Peyer's patch (tissue), 4 donors: ENCODE results near the gene SDHB.

Experiments used
- POLR2A ChIP-seq, 2 donors: fragments of 450-650 bp; IDR thresholded peaks; one replicate each; pipeline ENCODE4 v1.5.1; 2017; ENCODE audit warnings: antibody characterized with exemption in 2 of 2, mild to moderate bottlenecking in 2 of 2, moderate library complexity in 2 of 2
- TF ChIP-seq, protein P1 (sequence below), 6 experiments: fragments of 450-650 bp in 4 of 6; fragments of 200-600 bp in 2 of 6; sonication (generic) in 1 of 6; IDR thresholded peaks; one replicate each; pipeline ENCODE4 v1.5.1; 2017 to 2019; ENCODE audit warnings: antibody characterized with exemption in 6 of 6, mild to moderate bottlenecking in 3 of 6, moderate library complexity in 1 of 6

DNA sequence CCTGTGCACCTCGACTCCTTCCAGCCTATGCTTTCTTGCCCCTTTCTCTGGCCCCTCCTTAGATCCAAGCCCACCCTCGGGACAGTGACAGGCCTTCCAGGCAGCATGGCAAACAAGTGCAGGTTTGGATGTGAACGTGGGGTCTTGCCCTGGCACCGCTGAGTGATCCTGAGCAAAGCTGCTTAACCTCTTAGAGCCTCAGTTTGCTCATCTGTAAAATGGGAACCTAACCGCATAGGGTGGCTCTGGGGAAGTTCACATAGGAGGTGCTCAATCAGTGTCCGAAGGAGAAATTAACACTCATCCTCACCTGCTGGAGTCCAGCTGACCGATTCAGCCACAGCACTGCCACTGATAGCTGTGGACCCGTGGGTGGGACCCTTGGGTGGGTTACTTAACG lies 80.6 kb downstream of the SDHB start:
- TF ChIP-seq, protein P1, sequence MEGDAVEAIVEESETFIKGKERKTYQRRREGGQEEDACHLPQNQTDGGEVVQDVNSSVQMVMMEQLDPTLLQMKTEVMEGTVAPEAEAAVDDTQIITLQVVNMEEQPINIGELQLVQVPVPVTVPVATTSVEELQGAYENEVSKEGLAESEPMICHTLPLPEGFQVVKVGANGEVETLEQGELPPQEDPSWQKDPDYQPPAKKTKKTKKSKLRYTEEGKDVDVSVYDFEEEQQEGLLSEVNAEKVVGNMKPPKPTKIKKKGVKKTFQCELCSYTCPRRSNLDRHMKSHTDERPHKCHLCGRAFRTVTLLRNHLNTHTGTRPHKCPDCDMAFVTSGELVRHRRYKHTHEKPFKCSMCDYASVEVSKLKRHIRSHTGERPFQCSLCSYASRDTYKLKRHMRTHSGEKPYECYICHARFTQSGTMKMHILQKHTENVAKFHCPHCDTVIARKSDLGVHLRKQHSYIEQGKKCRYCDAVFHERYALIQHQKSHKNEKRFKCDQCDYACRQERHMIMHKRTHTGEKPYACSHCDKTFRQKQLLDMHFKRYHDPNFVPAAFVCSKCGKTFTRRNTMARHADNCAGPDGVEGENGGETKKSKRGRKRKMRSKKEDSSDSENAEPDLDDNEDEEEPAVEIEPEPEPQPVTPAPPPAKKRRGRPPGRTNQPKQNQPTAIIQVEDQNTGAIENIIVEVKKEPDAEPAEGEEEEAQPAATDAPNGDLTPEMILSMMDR (IDR thresholded peaks at IDR 0.05): no peak
- TF ChIP-seq POLR2A (IDR thresholded peaks at IDR 0.05): no peak
